Activated CD4-positive, alpha-beta T cell treated with anti-CD3 and anti-CD28 coated beads, Interleukin-2, amount 50 U/mL, for 16 hours (primary cell): ENCODE measurements around the gene PDCD5.
"Not testable (repeated sequence)": the region's sequence is repeated elsewhere in the genome, so short reads cannot be mapped to it uniquely, and the experiment has no call there.

ENCODE experiments used
- DNase-seq: peaks from one replicate; pipeline ENCODE4 v3.0.0-alpha.2; 2020

Gene PDCD5

DNA sequence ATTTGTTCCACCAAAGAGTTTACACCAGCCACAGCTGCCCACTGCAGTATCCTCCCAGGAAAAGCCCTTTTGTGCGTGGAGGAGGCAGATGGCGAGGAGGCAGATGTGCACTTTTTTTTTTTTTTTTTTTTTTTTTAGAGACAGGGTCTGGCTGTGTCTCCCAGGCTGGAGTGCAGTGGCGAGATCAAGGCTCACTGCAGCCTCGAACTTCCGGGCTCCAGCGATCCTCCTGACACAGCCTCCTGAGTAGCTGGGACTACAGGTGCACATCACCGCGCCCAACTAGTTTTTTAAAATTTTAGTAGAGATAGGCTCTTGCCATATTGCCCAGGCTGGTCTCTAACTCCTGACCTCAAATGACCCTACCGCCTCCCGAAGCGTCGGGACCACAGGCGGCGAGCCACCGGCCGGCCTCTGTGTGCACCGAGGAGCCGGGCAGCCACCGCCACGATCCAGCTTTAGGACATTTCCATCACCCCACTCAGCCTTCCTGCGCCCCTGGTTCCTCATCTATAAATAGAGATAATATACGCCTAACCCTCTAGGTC is 563 bp upstream of the PDCD5 start:
- no peak for DNase-seq

DNA sequence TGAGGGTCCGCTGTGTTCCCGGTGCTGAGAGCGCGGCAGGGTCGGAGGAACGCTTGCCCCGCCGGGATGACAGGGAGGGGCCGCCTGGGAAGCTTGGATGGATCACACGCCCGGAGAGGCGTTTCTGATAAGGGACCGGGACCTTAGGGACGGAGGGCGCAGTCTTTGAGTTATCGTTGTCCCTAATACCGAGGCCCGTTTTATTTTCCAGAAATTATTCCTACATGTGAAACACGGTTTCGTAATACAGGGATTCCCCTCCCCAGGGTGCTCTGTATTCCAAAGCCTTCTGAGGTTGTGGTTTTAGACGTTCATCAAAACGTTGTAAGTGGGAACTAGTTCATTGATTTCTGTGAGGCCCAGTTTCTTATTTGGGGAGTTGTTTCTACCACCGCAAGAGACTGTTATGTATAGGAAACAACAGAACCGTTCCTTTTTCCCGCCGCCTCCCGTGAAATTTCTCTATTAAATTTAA is 752 bp downstream of the PDCD5 start:
- DNase-seq: peak; percentile 19

DNA sequence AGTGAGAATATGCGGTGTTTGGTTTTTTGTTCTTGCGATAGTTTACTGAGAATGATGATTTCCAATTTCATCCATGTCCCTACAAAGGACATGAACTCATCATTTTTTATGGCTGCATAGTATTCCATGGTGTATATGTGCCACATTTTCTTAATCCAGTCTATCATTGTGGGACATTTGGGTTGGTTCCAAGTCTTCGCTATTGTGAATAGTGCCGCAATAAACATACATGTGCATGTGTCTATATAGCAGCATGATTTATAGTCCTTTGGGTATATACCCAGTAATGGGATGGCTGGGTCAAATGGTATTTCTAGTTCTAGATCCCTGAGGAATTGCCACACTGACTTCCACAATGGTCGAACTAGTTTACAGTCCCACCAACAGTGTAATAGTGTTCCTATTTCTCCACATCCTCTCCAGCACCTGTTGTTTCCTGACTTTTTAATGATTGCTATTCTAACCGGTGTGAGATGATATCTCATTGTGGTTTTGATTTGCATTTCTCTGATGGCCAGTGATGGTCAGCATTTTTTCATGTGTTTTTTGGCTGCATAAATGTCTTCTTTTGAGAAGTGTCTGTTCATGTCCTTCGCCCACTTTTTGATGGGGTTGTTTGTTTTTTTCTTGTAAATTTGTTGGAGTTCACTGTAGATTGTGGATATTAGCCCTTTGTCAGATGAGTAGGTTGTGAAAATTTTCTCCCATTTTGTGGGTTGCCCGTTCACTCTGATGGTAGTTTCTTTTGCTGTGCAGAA is 6.9 kb downstream of the PDCD5 start:
- DNase-seq: not testable (repeated sequence)

DNA sequence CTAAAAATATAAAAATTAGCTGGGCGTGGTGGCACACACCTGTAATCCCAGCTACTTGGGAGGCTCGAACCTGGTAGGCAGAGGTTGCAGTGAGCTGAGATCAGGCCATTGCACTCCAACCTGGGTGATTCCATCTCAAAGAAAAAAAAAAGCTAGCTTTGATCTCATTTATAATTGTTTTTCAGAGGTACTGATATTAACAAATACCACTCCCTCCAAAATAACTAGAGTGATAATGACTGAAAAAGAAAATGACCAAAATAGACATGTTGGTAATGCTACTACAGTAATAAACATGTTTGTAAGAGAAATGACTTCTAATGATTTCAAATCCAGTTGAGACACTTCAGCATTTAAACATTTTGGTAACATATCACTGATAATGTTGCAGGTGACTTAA is 13.0 kb downstream of the PDCD5 start:
- DNase-seq: no peak

DNA sequence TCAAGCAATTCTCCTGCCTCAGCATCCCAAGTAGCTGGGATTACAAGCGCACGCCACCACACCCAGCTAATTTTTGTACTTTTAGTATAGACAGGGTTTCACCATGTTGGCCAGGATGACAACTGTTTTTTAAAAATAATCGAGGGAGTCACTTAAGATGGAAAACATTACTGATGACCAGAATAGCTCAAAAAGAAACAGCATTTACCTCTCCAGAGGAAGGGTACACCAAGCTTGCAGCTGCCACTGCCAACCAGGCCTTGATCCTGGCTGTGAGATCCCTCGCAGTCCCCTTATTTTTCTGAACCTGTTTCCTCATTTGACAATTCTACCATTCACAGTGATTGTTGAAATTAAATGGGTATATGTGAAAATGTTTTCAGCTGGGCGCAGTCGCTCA is 14.5 kb downstream of the PDCD5 start:
- no peak for DNase-seq

DNA sequence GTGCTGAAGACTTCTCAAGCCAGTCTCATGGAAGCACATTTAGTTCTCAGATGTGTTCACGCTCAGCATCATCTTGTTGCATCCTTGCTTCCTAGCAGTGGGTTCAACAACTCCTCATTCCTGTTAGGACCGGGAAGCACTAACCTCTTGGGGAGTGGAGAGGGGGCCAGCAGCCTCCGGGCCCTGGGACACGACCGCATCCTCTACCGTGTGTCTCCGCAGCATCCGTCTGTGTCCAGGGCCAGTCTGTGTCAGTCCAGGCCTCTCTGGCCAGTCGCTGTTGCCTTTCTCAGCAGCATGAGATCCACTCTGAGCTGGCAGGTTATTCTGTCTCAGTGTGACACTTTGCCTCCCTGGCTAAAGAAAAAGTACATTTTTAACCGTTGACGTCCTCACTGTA is 17.0 kb downstream of the PDCD5 start:
- DNase-seq: no peak

DNA sequence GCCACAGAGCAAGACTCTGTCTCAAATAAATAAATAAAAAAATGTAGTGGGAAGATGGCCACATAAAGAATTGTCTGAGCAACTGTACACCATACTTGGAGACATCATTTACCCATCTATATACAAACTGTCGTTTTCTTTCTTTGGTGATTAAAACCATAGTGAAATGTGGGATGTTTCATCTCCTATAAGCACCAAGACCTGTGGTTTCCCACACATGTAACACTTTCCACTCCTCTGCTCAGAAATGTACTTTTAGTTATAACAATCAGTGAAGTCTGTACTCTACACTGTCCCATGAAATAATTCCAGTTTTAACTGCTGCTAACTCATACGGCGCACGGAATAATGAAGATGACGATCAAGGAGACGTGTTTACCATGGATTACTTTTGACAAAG is 18.3 kb downstream of the PDCD5 start:
- DNase-seq: no peak

DNA sequence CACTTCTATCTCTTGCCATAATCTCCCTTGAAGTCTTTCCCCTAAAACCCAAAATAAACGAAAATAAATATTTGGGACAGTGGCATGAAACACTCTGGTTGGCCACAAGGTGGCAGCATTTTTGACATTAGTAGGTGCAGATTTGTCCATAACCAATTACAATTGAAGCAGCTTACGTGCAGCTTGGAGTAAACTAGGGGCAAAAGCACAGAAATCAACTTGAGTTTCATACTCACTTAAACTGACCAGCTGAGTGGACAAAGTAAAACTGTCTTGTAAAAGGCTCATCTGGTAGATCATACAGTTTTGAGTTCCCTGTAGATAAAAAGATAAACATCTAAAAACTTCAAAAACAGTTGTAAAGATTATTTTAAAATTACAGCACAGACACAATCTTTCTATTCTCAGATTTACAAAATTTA is 18.8 kb downstream of the PDCD5 start:
- peak; percentile 62 for DNase-seq

DNA sequence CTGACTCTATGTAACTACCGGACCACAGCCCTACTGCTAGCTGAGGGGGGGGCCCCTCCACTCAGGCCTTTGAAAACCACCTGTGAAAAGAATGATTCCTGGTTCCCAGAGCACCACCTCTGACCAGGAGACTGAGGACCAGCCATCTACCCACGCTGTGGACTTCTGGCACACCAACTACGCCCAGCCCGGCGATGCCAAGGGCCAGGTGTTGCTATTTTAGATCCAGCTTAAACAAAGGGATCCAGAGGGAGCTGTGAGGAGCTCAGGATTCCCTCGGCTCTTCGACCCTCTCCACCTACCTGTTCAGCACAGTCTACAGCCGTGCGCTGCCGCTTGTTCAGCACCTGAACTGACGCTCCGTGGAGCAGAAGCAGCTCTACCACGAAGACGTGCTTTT is 23.0 kb downstream of the PDCD5 start:
- DNase-seq: no peak

DNA sequence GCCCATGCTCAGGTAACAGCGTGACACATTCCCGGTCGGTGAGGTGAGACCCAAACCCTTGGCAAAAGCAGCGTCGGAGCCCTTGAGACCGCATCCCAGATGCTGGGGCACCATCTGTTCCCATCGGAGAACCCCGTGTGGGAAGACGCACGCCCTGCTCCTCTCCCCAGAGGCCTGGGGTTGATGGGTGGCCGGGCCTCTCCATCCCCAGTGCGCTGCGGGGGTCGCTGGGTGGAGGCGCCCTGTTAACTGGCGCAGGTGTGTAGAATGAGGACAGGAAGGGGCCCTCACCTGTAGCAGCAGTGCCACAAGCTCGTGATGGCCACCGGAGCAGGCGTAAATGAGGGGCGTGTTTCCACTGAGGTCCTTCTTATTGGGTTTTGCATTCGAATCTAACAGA is 24.6 kb downstream of the PDCD5 start:
- no peak for DNase-seq

DNA sequence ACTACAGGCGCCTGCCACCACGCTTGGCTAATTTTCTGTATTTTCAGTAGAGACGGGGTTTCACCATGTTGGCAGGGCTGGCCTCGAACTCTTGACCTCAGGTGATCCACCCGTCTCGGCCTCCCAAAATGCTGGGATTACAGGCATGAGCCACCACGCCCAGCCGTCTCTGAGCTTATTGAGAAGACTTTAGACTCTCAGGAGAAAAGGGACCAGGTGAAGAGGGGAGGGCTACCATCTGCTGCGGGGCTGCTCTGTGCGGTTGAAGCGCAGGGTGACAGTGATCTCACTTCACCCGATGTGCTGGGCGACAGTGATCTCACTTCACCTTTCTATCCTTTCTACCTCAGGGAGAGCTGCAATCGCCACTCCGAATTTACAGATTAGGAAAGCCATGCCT is 25.3 kb downstream of the PDCD5 start:
- DNase-seq: no peak

DNA sequence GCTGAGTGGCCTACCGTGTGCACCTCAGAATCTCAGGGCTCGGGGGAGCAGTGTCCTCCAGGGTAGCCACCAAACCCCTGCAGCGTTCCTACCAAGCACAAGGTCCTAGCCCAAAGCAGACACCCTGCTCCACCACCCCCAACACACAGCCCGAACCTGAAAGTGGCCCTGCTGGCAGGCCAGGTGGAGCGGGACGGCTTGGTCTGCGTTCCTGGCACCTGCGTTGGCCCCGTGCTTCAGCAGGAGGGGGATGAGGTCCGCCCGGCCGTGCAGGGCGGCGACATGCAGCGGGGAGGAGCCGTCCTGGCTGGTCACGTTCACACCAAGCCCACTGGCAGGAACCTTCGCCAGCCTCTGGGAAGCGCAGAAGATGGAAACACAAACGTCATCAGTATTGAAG is 26.5 kb downstream of the PDCD5 start:
- DNase-seq: no peak

DNA sequence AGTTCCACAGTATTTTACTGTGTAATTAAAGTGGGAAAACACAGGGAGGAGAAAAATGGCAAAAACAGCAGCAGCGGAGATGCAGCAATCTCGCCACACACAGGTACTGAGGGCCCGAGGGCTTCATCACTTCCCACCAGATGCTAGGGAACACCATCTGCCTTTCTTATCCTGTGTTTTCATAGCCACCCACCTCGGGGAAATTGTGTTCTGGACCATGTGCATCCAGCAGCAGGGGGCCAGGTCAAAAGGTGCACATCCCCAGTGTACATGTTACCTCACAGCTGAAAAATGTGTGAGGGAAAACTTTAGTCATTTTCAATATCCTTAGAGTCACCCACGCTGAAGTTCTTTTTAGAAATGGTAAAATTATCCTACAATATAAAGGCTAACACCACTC is 30.2 kb downstream of the PDCD5 start:
- DNase-seq: no peak

DNA sequence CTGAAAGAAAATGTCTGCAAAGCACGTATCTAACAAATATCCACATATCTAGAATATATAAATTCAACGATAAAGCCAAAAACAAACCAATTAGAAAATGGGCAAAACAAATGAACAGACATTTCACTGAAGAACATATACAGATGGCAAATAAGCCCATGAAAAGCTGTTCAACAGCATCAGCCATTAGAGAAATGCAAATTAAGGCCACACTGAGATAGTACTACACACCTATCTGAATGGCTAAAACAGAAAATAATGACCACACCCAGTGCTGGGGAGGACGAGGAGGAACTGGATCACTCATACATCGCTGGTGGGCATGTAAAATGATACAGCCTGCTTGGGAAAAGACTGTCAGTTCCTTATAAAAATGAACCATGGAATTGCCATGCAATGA is 32.0 kb downstream of the PDCD5 start:
- DNase-seq: no peak

DNA sequence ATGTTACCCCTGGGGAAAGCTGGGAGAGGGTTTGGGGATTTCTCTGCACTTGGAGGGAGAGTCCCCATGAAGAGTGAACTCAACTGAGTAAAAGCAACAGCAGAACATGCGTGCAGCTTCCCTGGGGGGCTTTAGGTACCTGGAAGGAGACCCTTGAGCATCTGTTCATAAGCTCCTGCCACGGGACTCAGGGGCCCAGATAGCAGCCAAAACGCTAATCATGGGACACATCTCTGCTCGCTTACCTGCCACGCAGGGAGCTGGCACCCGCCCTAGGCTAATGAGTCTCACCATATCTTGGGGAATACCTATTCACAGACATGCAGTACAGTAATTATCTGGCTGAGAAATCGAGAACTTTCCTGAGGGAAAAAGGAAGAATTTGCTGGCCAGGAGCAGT is 33.9 kb downstream of the PDCD5 start:
- no peak for DNase-seq

DNA sequence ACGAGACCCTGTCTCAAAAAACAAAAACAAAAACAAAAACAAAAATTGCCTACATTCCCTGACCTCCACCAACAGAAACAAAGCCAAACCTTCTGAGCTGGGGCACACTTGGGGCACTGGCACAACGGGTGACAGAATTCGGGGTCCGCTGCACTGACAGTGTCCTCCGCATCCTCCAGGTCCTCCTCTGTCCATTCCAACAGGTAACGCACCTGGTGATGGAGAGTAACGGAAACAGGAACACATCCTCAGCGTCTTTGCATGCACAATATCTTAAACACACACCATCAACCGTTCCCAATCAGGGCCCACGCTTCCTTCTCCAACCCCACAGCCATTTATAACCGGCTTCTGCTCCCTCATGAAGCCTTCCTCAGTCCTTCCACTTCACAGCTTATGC is 34.6 kb downstream of the PDCD5 start:
- no peak for DNase-seq

DNA sequence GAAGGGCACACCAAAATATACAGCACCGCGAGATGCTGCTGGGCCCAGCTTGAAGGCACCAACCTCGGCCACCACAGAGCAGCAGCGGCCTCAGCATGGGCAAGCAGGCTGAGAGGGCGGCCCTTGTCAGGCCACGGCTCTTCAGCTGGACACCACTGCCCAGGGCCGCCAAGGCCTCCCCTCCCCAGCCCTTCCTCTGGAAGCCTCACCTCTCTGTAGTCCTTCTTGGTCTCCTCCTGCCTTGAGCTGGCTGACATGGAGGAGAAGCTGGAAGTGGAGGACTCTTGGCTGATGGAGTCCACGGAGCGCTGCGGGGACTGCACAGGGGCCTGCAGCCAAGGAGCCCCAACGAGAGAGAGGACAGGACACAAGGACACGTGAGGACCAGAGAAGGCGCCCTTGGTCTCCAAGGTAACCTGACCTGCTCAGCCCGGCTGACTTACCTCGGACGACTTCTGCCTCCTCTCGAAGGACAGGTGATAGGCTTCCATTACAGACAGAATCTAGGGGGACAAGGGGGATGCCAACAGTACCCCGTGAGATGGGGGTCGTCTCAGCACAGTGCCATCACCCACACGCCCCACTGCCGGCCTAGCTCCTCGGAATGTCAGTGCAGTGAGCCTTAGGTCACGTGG is 38.2 kb downstream of the PDCD5 start:
- no peak for DNase-seq

DNA sequence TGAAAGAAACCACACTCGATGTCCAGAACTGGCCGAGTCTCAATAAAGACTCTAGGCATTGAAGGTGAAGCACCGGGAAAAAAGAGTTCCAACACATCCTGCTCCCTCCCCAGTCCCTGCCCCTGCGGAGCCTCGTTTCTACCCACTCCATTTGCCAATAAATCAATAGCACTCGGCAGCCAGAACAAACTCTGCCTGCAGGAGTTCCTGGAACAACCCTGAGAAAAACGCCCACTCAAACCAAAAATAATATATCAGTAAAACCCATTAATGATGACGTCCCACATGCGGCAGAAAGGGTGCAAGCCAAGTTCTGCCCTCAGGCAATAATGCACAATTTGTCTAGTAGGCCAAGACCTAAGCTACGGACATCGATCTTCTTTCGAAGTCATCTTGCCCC is 41.0 kb downstream of the PDCD5 start:
- no peak for DNase-seq

DNA sequence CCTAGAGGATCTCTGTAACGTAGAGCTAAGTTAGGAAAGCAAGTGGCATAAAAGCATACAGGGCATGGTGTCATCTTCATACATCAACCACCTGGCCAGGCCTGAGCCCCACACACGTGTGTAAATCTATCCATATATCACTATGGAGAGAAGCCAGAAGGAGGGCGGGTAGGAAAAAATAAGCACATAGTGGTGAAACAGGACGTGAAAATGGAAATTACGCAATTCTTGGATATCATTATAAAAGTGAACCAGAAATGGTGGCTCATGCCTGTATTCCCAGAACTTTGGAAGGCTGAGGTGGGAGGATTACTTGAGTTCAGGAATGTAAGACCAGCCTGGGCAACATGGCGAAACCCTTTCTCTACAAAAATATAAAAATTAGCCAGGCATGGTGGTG is 43.4 kb downstream of the PDCD5 start:
- DNase-seq: no peak

DNA sequence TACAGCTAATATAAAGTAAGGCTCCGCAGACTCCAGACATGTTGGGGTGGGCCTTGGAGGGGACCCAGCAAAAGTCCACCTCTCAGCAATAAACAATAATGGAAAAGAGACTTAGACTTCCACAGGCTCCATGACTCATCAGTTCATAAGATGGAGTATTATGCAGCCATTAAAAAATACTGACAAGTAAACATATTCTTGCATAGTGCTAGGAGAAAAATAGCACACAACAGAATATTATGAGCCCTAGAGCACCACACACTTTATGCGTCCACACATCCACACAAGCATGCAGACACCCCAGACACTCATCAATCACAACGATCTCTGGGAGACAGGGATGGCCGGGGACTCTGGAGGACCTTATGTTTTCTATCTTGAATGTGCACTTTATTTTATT is 46.0 kb downstream of the PDCD5 start:
- DNase-seq: no peak

DNA sequence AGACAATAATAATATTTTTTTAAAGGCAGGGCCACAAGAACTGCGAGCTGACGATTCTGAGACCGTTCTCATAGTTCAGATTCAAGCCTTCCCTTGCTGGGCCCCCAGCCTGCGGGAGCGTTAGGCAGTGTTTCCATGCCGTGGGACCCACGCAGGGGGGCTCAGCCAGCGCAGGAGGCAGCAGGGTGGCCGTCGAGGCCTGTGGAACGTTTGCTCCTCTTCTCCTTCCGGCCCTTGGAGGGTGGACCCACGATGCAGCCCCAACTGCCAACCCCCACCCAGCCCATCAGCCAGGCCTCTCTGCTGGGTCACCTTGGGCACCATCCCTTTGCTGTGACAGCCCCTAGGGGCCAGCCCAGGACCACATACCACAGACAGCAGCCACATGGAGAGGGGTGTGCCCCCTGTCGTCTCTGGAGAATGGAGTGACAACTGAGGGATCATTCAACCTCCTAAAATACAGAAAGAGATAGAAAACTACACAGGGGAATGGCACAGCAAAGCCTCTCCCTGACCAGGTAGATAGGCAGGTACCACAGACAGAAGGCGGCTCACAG is 46.8 kb downstream of the PDCD5 start:
- DNase-seq: no peak

DNA sequence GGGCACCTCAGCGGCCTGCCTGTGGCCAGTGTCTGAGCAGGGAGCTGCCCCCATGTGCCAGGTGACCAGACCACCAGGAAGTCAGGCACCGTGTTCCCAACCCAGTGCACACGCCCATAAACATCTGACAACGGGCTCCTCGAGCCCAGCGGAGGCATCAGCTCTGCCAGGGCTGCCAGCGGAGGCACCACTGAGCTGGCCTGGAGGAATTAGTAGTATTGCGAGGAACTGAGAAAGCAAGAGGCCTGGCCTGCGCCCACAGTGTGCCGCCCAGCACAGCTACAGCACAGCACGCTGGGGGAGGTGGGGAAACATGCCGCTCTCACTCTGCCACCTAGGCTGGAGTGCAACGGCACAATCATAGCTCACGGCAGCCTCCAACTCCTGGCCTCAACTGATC is 49.3 kb downstream of the PDCD5 start:
- no peak for DNase-seq

DNA sequence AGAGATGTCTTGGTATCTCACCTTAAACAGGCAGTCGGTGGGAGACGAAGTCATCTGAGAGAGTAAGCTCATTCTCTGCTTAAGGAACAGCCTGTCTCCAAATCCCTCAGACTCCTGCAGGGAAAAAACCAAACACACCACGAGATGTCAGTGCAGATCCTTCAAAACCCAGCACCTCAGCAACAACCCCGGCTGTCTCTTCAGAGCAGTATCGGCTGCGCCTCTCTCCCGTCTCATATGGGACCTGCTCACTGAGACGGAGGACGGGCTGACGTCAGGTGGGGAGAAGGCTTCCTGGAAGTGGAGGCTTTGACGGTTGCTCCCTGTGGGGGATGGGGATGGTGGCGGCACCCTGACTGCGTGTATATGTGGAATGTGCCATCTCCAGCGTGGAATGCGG is 50.4 kb downstream of the PDCD5 start:
- no peak for DNase-seq
